CD1c-positive myeloid dendritic cell (primary cell): ENCODE results near the gene PYGO1.
"Not testable (repeated sequence)": the region's sequence is repeated elsewhere in the genome, so short reads cannot be mapped to it uniquely, and the experiment has no call there.

Experiments used
- DNase-seq: peaks from one replicate; pipeline ENCODE4 v3.0.0-alpha.2; 2016; ENCODE audit errors: extremely low spot score

PYGO1 gene

GRCh38 chr15:55588070-55588814 is at the start of gene PYGO1:
TSS of gene PYGO1 (minus strand) at chr15:55588345. CDS start at chr15:55587883, 462 bp downstream.
- peak; percentile 53 for DNase-seq

- no peak for DNase-seq
These were observed 48.9 kb upstream of the PYGO1 start for GRCh38 chr15:55637086-55637485.

GRCh38 chr15:55633731-55634130 is 45.6 kb upstream of the PYGO1 start:
- DNase-seq: no peak

- no peak for DNase-seq
These were observed 44.3 kb upstream of the PYGO1 start for GRCh38 chr15:55632434-55632833.

GRCh38 chr15:55630858-55631257 is 42.7 kb upstream of the PYGO1 start:
- no peak for DNase-seq

- DNase-seq: no peak
These were observed 40.2 kb upstream of the PYGO1 start for GRCh38 chr15:55628369-55628730.

- peak; percentile 44 for DNase-seq
These were observed 39.7 kb upstream of the PYGO1 start for GRCh38 chr15:55627730-55628368.

GRCh38 chr15:55619783-55620182 is 31.6 kb upstream of the PYGO1 start:
- no peak for DNase-seq

- DNase-seq: no peak
These were observed 30.2 kb upstream of the PYGO1 start for GRCh38 chr15:55618387-55618786.

GRCh38 chr15:55615445-55615844 is 27.3 kb upstream of the PYGO1 start:
- no peak for DNase-seq

- no peak for DNase-seq
These were observed 25.6 kb upstream of the PYGO1 start for GRCh38 chr15:55613727-55614126.

- DNase-seq: no peak
These were observed 18.1 kb upstream of the PYGO1 start for GRCh38 chr15:55606214-55606613.

- DNase-seq: no peak
These were observed 13.2 kb upstream of the PYGO1 start for GRCh38 chr15:55601374-55601773.

GRCh38 chr15:55599439-55599838 is 11.3 kb upstream of the PYGO1 start:
- no peak for DNase-seq

- not testable (repeated sequence) for DNase-seq
These were observed 4.9 kb upstream of the PYGO1 start for GRCh38 chr15:55593019-55593418.

GRCh38 chr15:55590788-55591187 is 2.6 kb upstream of the PYGO1 start:
- no peak for DNase-seq

- no peak for DNase-seq
These were observed 1.1 kb upstream of the PYGO1 start for GRCh38 chr15:55589287-55589686.

- no peak for DNase-seq
These were observed 620 bp upstream of the PYGO1 start for GRCh38 chr15:55588815-55589115.

- peak; percentile 6 for DNase-seq
These were observed 650 bp downstream of the PYGO1 start for GRCh38 chr15:55587321-55588069.

- no peak for DNase-seq
These were observed 1.3 kb downstream of the PYGO1 start for GRCh38 chr15:55586808-55587207.

- no peak for DNase-seq
These were observed 11.2 kb downstream of the PYGO1 start for GRCh38 chr15:55576943-55577342.

GRCh38 chr15:55574096-55574495 is 14.0 kb downstream of the PYGO1 start:
- no peak for DNase-seq

- DNase-seq: no peak
These were observed 14.9 kb downstream of the PYGO1 start for GRCh38 chr15:55573224-55573623.
